NCI-H1694 (cell line): ENCODE results near the gene ARL8B.

Source experiments
- DNase-seq: peaks from one replicate; lab custom pipeline; 2025; lab: John Stamatoyannopoulos, UW

The ARL8B gene

GRCh38 chr3:5187156-5187919 lies 65.2 kb downstream of the ARL8B start, which contains the start of gene EDEM1:
EDEM1 (plus strand) TSS chr3:5187707; CDS start chr3:5187806, 99 bp downstream.
- DNase-seq: no peak

- DNase-seq: no peak
Measured at GRCh38 chr3:5187920-5188418, 65.9 kb downstream of the ARL8B start.

GRCh38 chr3:5188419-5189221 lies 66.5 kb downstream of the ARL8B start:
- DNase-seq: no peak

- DNase-seq: no peak
Measured at GRCh38 chr3:5190147-5190791, 68.2 kb downstream of the ARL8B start.

GRCh38 chr3:5191555-5192304 lies 69.6 kb downstream of the ARL8B start:
- no peak for DNase-seq

GRCh38 chr3:5192571-5193365 lies 70.7 kb downstream of the ARL8B start:
- DNase-seq: no peak

- no peak for DNase-seq
Measured at GRCh38 chr3:5194341-5194740, 72.2 kb downstream of the ARL8B start.

- no peak for DNase-seq
Measured at GRCh38 chr3:5194801-5195509, 72.9 kb downstream of the ARL8B start.

- no peak for DNase-seq
Measured at GRCh38 chr3:5195605-5196004, 73.5 kb downstream of the ARL8B start.

- no peak for DNase-seq
Measured at GRCh38 chr3:5197022-5197421, 74.9 kb downstream of the ARL8B start.

GRCh38 chr3:5197470-5198312 lies 75.6 kb downstream of the ARL8B start:
- DNase-seq: no peak

- DNase-seq: no peak
Measured at GRCh38 chr3:5198313-5198677, 76.2 kb downstream of the ARL8B start.

GRCh38 chr3:5198986-5199731 lies 77.1 kb downstream of the ARL8B start:
- no peak for DNase-seq

GRCh38 chr3:5201536-5201935 lies 79.4 kb downstream of the ARL8B start:
- DNase-seq: no peak

GRCh38 chr3:5202222-5202621 lies 80.1 kb downstream of the ARL8B start:
- no peak for DNase-seq

GRCh38 chr3:5205165-5205941 lies 83.3 kb downstream of the ARL8B start:
- DNase-seq: no peak

- DNase-seq: no peak
Measured at GRCh38 chr3:5210926-5211325, 88.8 kb downstream of the ARL8B start.
